ENCODE data around the gene MMD2.

MMD2 gene

GRCh38 chr7:4871930-4872675 is 86.9 kb downstream of the MMD2 start:
- no peak for TF ChIP-seq CTCF (IDR thresholded peaks at IDR 0.05; ENCODE audit: low read depth, low read length)
- no peak overlapping the region for H3K4me3 ChIP-seq (replicated peaks in 1 of 2; ENCODE audit: low read depth in 2 of 2, low read length in 2 of 2)
- DNase-seq (ENCODE audit: low read depth in 2 of 2): peak in 1 of 2 donors; percentile 8

- H3K4me3 ChIP-seq (replicated peaks in 1 of 2; ENCODE audit: low read depth in 2 of 2, low read length in 2 of 2): no peak overlapping the region
- TF ChIP-seq CTCF (IDR thresholded peaks at IDR 0.05; ENCODE audit: low read depth, low read length): no peak
- peak in 1 of 2 donors; percentile 36 for DNase-seq (ENCODE audit: low read depth in 2 of 2)
These were observed 87.8 kb downstream of the MMD2 start for GRCh38 chr7:4871056-4871680.

GRCh38 chr7:4868493-4868892 is 90.5 kb downstream of the MMD2 start:
- H3K4me3 ChIP-seq (replicated peaks in 1 of 2; ENCODE audit: low read depth in 2 of 2, low read length in 2 of 2): no peak overlapping the region
- DNase-seq (ENCODE audit: low read depth in 2 of 2): no peak
- TF ChIP-seq CTCF (IDR thresholded peaks at IDR 0.05; ENCODE audit: low read depth, low read length): no peak

GRCh38 chr7:4866528-4867496 is 92.2 kb downstream of the MMD2 start:
- no peak overlapping the region for H3K4me3 ChIP-seq (replicated peaks in 1 of 2; ENCODE audit: low read depth in 2 of 2, low read length in 2 of 2)
- DNase-seq (ENCODE audit: low read depth in 2 of 2): no peak
- no peak for TF ChIP-seq CTCF (IDR thresholded peaks at IDR 0.05; ENCODE audit: low read depth, low read length)

GRCh38 chr7:4862156-4862555 is 96.8 kb downstream of the MMD2 start:
- no peak for TF ChIP-seq CTCF (IDR thresholded peaks at IDR 0.05; ENCODE audit: low read depth, low read length)
- peak overlapping the region in 1 of 2 donors; percentile 48 for H3K4me3 ChIP-seq (replicated peaks in 1 of 2; ENCODE audit: low read depth in 2 of 2, low read length in 2 of 2)
- no peak for DNase-seq (ENCODE audit: low read depth in 2 of 2)

GRCh38 chr7:4861673-4862072 is 97.3 kb downstream of the MMD2 start, which contains the start of gene PAPOLB:
TSS of gene PAPOLB (minus strand) at chr7:4862030. CDS start at chr7:4861810, 220 bp downstream.
- H3K4me3 ChIP-seq (replicated peaks in 1 of 2; ENCODE audit: low read depth in 2 of 2, low read length in 2 of 2): peak within 1 kb of the TSS; percentile 41 to 48
- DNase-seq (ENCODE audit: low read depth in 2 of 2): peak in 1 of 2 donors; percentile 8
- TF ChIP-seq CTCF (IDR thresholded peaks at IDR 0.05; ENCODE audit: low read depth, low read length): no peak
